OCI-LY3 (cell line): ENCODE results near the gene BEST3.

ENCODE experiments used
- EZH2phosphoT487 ChIP-seq: fragments of 200-600 bp; shearing (Covaris generic); IDR thresholded peaks from 2 replicates; pipeline ENCODE4 v1.6.1; 2018; ENCODE audit warnings: antibody characterized with exemption, mixed run types, low read depth
- TF ChIP-seq, protein P1 (sequence below): fragments of 200-600, 300-600 bp; sonication (generic); IDR thresholded peaks from 2 replicates; pipeline ENCODE4 v1.5.1; 2014; ENCODE audit warnings: antibody characterized with exemption, low read length, low read depth

- TF ChIP-seq, protein P1, sequence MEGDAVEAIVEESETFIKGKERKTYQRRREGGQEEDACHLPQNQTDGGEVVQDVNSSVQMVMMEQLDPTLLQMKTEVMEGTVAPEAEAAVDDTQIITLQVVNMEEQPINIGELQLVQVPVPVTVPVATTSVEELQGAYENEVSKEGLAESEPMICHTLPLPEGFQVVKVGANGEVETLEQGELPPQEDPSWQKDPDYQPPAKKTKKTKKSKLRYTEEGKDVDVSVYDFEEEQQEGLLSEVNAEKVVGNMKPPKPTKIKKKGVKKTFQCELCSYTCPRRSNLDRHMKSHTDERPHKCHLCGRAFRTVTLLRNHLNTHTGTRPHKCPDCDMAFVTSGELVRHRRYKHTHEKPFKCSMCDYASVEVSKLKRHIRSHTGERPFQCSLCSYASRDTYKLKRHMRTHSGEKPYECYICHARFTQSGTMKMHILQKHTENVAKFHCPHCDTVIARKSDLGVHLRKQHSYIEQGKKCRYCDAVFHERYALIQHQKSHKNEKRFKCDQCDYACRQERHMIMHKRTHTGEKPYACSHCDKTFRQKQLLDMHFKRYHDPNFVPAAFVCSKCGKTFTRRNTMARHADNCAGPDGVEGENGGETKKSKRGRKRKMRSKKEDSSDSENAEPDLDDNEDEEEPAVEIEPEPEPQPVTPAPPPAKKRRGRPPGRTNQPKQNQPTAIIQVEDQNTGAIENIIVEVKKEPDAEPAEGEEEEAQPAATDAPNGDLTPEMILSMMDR, result no peak
- TF ChIP-seq EZH2phosphoT487, result no peak
These were observed 26.9 kb downstream of the BEST3 start for GRCh38 chr12:69672195-69672594.
